ENCODE data around the gene PTGR3.
A peak's percentile ranks its signal among the peaks of the same experiment; 100 is the strongest.

PTGR3 gene

DNA sequence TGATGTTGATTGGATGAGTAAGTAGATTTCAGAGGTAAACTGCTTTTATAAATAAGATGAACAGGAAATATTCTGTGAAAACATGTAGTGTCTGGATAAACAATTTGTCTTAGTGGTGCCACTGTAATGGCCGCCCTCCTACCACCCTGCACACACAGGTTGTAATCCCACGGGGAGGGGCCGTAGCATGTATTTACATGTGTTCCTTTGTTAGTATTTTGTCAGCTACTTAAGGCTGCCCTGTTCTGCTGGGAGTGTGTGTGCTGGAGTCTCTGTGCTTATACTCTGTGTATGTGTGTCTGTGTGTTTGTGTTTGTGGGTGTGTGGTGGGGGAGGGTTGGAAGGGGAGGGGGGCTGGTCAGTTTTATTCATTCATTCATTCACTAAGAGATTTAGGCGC lies 6.7 kb upstream of the PTGR3 start:
- no peak for DNase-seq (ENCODE audit: low read depth in 2 of 2)

DNA sequence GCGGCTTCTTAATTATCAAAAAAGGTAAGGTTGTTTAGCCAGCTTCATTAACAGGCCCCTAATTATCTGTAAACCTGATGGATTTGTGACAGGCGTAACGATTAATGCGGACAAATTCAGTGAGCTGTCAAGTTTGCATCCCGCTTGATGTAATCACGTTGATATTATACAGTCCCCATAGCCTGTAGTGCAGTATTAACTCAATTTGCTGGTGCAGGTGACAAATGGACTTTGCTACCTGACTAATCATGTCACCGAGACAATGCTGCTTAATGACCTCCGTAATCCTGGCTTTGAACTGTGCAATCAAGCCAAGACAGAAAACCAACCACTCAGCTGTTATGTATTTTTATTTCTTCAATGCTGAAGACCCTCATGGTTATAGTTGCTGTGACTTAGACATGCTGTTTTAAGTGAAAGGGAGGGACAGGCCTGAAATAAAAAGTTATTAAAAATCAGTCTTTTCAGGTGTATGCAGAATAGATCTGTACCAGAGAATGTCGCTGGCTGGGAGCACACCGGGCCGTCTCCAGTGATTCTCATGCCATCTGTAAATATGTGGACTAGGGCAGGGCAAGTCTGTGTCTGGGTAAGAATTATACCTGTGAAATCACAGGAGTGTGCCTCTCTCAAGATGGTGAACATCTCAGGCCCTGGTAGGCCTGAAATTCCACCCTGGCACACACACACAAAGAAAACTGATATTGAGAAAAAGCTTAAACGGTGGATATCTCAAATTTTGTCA lies 6.0 kb upstream of the PTGR3 start:
- DNase-seq (ENCODE audit: low read depth in 2 of 2): no peak

DNA sequence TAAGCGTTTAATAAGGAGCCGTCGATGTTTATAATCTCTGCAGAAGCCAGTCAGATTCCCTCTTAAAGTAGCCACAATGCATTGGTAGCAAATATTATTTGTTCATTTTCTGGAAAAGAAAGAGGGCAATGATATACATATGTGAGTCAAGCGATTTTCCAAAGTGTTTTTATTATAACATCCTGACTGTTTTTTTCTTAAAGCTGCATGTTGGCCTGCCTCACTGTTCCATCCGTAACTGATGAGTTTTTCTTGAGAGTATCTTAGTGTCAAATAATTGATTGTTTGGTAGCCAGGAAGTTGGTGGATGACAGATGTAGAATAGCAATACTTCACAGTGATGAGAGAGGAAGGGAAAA lies 5.4 kb upstream of the PTGR3 start:
- no peak for DNase-seq (ENCODE audit: low read depth in 2 of 2)

DNA sequence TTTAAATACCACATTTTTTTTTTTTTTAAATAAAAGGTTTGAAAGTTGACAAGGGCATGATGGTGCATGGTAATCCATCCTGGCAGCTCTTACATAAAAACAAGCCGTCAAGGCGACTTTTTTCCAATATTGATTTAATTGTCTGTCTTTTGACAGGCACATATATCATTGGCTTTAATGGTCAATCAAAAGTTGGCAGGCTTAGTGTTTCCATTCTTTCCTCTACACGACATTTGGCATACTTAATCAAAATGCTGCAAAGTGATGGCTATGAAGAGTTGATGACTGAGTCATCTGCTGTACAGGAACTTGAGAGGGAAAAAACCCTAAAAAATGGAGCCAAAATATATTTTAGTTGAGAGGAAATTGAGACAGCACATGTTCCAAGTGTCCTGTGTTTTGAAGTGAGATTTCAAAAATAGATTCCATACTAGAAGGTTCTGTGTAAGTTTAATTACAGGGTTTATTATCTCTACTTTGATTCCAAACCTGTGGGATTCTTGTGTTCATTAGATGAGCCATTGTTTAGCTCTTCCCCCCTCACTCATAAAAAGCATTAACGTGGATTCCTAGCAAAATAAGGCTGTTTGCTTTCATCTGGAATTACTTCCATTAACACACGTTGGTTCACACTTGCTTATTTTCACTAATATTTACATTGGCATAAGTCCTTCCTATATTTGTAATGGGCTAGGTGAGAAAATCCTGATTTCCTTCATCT lies 4.8 kb upstream of the PTGR3 start:
- peak in 1 of 2 experiments; percentile 39 for DNase-seq (ENCODE audit: low read depth in 2 of 2)

DNA sequence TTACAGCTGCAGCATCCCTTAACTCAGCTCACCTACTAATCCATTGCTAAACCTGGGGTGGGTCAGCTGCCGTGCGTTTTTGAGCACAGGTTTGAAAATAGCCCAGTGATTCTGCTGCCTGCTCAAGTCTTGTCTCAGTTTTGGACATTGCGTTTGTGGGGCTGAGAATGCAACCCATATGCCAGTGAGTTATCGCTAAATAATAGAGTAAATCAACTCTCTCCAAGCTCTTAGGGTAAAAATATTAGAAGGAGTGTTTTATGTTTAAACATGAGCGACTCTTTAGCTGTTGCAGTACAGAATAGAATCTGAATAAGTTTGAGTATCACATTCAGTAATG lies 3.8 kb upstream of the PTGR3 start:
- no peak for DNase-seq (ENCODE audit: low read depth in 2 of 2)

DNA sequence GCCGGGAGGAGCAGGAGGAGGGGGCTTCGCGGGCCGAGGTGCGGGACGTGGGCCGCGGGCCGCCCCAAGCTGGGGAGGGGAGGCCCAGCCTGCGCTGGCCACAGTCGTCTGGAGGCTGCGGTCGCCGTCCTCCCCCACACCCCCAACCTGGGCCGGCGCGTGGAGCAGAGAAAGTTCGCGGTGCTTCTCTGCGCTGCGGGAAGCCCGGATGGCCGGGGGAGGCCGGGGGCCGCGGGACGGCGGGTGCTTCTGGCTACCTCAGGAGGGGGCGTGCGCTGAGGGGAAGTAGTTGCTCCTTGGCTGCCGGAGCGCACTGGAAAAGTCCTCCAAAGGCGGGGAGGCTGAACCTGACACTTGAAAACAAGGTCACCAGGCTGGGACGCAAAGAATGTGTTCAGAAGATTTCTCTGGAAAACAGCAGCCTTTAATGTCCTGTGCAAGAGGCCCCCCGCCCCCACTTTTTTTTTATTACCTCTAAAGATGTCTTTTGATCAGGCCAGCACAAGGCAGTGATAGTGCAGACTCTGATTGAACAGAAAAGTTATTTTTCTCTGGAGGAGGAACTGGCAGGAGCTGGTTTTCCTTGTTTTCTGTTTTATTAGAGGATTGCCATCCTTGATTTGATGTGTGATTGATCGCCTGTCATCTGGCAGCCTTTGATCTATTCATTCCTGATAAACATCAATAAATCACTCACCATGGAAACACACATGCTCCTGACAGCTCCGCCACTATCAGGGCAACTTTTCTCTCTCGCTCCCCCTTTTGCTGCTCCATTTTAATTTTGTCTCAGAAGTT lies 3.2 kb upstream of the PTGR3 start:
- DNase-seq (ENCODE audit: low read depth in 2 of 2): no peak

DNA sequence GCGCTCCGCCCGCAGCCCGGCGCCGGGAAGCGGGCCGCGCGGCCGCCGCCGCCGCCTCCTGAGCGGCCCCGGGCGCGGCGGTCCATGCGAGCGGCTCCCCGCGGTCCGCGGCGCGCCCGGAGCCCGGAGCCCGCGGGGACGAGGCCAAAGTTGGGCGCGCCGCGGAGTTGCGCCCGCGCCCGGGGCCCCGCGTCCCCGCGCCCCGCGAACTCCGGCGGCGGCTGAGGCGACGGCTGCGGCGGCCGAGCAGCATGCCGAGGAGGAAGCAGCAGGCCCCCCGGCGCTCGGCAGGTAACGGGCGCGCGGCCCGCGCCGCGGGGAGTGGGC lies 2.6 kb upstream of the PTGR3 start:
- DNase-seq (ENCODE audit: low read depth in 2 of 2): no peak

DNA sequence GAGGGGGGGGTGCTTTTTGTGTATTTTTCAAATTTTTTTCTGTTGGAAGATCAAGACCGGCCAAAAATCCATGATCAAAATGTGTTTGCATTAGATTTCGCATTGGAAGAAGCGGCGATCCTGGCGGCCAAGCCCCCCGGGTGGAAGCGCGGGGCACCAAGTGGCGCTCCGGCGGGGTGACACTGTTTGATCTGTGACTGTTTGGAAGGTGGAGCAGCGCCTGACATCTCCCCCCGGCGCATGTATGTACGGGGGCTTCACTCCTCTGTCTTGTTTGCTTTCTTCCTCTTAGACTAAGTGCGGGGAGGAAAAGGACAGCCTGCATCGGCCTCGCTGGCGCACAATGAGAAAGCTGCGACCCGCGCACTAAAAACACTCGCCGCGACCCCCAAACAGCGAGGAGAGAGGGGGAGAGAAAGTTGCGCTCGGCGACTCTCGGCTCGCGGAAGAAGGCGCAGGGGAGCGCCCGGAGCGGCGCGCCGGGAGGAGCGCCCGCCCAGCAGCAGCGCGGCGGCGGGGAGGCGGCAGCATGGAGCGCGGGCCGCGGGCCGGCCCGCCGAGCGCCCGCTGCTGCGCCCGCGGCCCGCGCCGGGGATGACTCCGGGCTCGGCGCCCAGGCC lies 2.2 kb upstream of the PTGR3 start:
- no peak for DNase-seq (ENCODE audit: low read depth in 2 of 2)

DNA sequence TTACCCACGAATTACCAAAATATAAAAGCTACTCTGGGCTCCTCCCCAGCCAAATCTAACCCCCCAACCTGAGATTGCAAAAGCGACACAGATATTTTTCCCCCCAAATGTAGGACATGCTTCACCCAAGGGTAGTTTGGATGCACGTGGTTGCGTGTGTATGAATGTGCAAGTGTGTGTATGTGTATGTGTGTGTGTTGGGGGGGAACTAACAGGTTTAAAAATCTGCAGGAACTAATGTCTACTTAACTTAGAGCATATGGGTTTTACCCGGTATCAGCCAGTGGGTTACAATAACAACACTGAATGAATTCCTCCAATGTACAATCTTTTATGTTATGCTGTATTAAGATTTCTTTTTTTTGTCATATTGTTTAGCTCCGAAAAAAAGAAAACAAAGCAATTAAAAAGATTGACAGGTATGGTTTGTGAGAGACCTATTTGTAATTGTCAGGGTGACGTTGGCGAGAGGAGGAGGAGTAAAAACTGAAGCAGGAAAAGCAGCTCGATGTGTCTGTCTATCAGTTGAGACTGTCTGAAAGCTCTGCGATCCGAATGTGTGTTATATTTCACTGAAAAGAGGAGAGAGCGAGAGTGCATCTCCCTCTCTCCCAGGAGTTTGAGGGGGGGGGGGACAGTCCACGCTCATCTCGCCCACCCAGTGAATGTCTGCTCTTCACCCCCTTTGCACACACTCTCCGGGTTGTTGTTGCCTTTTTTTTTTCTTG lies 1.5 kb upstream of the PTGR3 start, which contains the start of gene TSHZ1:
TSS of gene TSHZ1 (plus strand) at position 524 of the 728 bp plus-strand sequence. CDS start 1,080 bp downstream, outside the sequence.
- peak; percentile 69 to 70 for DNase-seq (ENCODE audit: low read depth in 2 of 2)

DNA sequence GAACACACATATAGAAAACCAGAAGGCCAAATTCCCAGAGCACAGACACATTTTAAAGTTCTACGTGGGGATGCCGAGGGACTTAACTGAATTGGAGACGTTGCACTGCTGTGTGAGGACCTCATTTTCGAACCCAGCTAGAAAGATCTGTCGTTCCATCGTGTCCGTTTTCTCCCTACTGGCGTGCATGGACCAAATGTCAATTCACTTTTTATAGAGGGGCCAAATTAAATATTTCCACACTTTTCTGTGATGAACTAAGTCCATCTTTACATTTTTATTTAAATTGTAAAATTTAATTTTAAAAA lies 966 bp upstream of the PTGR3 start:
- DNase-seq (ENCODE audit: low read depth in 2 of 2): no peak

DNA sequence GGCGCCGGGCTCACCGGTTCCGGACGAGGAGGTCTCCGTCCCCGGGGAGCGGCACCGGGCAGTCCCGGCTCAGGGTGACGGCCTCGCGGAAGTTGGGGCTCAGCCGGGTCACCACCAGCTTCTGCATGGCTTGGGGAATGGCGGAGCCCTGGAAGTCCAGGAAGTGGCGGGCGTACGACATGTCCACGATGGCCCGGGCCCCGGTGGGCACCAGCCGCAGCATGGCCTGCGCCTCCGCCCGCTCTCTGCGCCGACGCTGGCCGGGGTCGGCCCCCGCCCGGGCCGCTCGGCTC lies 157 bp downstream of the PTGR3 start:
- no peak for DNase-seq (ENCODE audit: low read depth in 2 of 2)

DNA sequence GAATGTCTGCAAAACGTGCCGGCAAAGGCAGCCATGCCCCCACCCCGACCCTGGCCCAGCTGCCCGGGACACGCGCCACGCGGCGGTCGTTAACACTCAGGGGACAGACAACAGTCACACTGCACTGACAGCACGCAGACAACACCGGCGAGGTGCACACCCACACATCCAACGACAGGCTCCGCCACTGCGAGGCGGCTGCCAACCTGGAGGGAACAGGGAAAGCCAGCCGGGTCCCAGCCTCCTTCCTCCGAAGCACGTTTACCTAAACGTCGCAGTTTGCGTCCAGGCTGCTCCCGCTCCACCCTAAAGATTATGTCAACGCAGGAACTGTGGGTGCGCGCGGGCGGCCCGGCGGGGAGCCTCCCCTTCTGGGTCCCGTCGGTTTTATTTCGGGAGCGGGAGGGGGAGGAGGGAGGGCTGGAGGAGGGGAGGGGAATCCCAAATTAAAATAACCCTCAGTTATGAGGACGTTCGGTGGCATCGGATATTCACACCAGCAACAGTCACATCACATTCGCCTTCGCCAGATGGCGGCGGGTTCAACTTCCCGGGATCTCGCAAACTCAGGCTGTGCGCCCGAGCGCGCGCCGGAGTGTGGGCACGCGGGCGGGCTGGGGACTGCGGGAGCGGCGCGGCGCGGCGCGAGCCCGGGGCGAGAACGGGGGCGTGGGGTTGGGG lies 644 bp downstream of the PTGR3 start:
- DNase-seq (ENCODE audit: low read depth in 2 of 2): no peak

DNA sequence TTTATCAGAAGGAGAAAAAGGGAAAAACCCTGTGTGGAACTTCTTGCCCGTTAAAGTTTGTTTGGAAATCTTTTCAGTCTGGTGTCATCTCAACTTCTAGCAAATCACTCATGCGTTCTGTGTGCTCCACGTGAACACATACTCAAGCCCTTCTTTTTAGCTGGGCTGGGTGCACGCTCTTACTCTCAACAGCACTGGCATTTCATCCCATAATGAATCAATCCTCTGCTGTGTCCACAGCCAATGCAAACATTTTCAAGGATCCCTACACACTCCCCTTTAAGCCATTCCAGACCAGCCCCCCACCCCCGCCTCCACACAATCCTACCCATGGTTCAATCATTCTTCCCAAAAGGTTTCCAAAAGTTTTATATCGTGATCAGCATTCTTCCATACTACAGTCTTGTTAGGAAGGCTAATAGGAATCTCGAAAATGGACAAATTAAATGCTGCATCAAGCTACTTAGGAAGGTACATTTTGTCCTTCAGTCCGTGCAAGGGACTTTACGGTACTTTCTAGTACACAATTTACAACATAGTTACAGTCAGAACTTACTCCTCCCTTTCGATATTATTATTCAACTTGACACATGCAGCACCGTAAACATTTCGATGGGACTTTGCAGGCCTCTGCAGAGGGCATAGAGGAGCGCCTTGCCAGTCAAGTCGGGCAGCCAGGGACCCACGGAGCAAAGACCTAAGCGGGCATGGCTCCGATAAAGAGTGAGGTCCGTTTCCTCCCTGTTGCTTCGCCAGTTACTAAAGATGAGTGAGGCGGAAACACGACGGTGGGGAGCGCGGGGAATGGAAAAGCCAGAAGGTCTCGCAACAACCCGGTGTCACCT lies 1.4 kb downstream of the PTGR3 start:
- DNase-seq (ENCODE audit: low read depth in 2 of 2): no peak

DNA sequence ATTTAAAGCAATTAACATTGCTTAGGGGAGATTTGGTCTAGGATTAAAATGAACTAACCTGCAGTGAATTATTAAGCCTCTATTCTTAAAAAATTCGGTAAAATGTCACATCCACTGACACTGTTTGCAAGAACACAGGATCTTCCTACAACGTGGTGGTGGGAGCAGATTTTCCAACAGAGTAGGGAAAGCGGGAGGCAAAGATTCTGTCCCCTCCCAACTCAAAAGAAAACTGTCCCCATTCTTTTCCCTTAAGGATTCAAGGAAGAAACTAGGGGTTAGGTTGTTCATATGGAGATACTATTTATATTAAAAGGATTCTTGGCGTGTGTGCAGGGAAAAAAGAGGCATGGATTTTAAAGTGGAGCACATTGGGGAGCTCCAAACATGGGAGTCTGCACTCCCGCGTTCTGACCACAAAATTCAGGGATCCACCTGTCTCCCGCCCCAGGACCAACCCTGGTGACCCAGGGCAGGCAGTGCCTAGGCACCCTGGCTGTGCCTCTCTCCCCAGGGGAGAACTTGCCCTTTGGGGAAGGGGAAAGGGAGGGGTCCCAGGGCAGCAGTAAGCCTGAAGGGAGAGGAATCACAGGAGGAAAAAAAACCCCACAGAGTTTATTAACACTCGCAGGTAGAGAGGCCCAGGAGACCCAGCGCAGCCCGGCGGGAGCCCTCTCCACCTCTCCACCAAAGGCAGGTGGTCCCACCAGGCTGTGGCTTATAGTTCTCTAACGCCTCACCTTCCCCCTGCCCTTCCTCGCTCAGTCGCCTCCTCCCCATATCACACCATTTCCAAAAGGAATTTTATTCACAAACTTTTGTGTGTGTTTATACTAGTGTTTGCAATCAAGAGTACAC lies 2.3 kb downstream of the PTGR3 start:
- no peak for DNase-seq (ENCODE audit: low read depth in 2 of 2)

DNA sequence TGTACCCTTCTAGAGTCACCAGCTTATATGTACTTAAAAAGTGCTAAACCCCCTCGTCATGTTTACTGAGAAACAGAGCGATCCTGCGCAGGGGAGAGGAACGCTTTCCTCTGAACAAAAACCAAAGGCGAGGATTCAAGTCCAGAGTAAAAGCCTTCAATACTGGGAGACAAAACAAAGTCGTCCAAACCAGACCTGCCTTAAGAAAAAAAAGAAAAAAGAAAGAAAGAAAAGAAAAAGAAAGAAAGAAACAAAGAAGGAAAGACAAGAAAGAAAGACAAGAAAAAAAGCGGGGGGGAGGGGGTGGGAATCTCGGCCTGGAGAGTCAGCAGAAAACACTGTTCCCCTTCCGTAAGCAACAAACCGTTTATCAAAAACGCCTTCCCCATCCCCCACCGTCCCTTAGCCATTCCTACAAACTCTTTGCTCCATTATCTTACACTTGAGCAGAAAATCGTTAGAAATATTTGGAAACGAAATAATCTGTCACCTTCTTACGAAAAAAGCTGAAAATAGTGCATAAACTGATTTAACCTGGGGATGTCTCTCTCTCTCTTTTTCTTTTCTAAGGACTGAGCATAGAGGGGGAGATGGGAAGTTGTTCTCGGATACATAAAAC lies 3.3 kb downstream of the PTGR3 start:
- no peak for DNase-seq (ENCODE audit: low read depth in 2 of 2)

DNA sequence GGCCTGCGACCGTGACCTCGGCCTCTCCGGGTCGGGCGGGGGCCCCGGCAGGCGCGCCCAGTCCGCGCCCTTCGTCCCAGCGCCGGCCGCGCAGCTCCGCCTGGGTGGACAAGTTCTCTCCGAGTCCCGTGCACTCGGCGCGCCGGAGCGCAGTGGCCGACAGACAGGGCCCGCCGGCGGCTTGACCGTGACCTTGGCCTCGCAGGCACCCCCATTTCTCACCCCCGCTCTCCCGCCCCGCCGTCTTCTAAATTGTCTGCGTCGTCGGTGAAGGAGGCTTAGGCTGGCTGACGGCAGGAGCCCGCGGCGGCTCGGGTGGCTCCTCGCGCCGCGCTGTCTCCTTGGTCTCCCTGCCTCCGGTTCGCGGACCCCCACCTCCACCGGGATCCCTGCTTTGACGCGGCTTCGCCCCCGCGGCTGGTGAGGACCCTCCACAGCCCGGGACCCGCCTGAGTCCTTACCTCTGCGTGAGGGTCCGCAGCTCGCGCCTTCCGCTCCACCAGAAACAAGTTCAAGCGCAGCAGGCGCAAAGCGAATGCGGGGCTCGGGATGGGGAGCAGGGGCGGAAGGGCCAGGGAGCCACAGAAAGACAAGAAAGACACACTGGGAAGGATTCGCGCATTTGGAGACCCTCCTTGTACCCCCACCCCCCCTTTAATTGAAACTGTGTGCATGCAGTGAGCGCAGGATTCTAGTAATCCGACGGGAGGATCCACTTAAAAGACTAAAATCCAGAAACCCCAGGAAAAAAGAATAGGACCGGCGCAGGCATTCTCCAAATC lies 4.0 kb downstream of the PTGR3 start:
- no peak for DNase-seq (ENCODE audit: low read depth in 2 of 2)

DNA sequence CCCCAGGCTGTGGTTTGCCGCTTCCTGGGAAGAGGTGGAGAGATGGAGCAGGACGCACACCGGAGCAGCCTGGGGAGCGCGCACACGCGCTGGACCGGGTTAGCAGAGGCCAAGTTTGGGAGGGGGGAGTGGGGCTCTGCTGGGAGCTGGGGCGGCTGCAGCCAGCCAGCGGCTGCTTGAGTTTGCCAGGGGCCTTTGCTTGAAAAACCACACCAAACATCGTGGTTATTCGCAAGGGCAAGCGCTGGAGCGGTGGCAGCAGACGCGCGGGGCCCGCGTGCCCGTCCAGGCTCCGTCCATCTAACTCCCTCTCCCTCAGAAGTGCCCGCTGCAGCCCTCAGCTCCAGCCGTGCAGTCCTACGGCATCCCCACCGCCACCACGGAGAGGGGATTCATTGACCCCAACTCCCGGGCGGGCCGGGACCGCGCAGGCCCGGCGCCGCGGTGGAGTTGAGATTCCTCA lies 4.6 kb downstream of the PTGR3 start:
- DNase-seq (ENCODE audit: low read depth in 2 of 2): no peak

Measured in fibroblast of skin of left quadriceps (primary cell).